Vagina (tissue), 2 donors: ENCODE measurements around the gene TMEM120A.

Experiments used
- CTCF ChIP-seq, 3 experiments: fragments of 450-650 bp in 2 of 3; fragments of 200-600 bp in 1 of 3; sonication (generic) in 1 of 3; IDR thresholded peaks; one replicate each; pipeline ENCODE4 v1.5.1; 2017 to 2019; ENCODE audit warnings: antibody characterized with exemption in 3 of 3, mild to moderate bottlenecking in 2 of 3, moderate library complexity in 2 of 3
- POLR2A ChIP-seq, 2 donors: fragments of 450-650 bp; IDR thresholded peaks; one replicate each; pipeline ENCODE4 v1.6.1; 2017; ENCODE audit warnings: antibody characterized with exemption in 2 of 2, mild to moderate bottlenecking in 2 of 2, moderate library complexity in 2 of 2
- POLR2AphosphoS5 ChIP-seq, 2 donors: sonication (generic); formaldehyde crosslinking; IDR thresholded peaks; one replicate each; pipeline ENCODE4 v1.9.0; 2017; ENCODE audit warnings: antibody characterized with exemption in 2 of 2, mild to moderate bottlenecking in 2 of 2, low read depth in 1 of 2; ENCODE audit not compliant: insufficient read depth in 1 of 2

- TF ChIP-seq CTCF (IDR thresholded peaks at IDR 0.05) = no peak
- TF ChIP-seq POLR2A (IDR thresholded peaks at IDR 0.05) = no peak
- no peak for TF ChIP-seq POLR2AphosphoS5 (IDR thresholded peaks at IDR 0.05; ENCODE audit: insufficient read depth in 1 of 2, low read depth in 1 of 2)
Observed at GRCh38 chr7:75991531-75992082, 2.8 kb downstream of the TMEM120A start.
